MM.1S (cell line): ENCODE data around the gene WHRN.

ENCODE experiments used
- DNase-seq: peaks from one replicate; pipeline ENCODE4 v3.0.0-alpha.2; 2015
- H2AFZ ChIP-seq: fragments of 300-600 bp; sonication (generic); 2 replicates; pipeline ENCODE4 v1.6.0; 2016; ENCODE audit warnings: antibody characterized with exemption, low read length
- H3F3A ChIP-seq: fragments of 300-600 bp; sonication (generic); 2 replicates; pipeline ENCODE4 v1.6.1; 2016; ENCODE audit warnings: mild to moderate bottlenecking, antibody characterized with exemption, low read length, moderate library complexity, mixed read lengths; ENCODE audit not compliant: insufficient read depth
- H3K27ac ChIP-seq: fragments of 300-600 bp; sonication (generic); 2 replicates; pipeline ENCODE4 v1.5.1; 2016; ENCODE audit warnings: mild to moderate bottlenecking, low read length
- H3K27me3 ChIP-seq: fragments of 300-600 bp; sonication (generic); replicated peaks from 2 replicates; pipeline ENCODE4 v1.6.0; 2016; ENCODE audit warnings: low read length; ENCODE audit not compliant: insufficient read depth
- H3K36me3 ChIP-seq: fragments of 300-600 bp; sonication (generic); replicated peaks from 2 replicates; pipeline ENCODE4 v1.6.1; 2016; ENCODE audit warnings: mild to moderate bottlenecking, low read length, mixed read lengths; ENCODE audit not compliant: insufficient read depth
- H3K4me1 ChIP-seq: fragments of 300-600 bp; sonication (generic); 2 replicates; pipeline ENCODE4 v1.6.1; 2016; ENCODE audit warnings: low read length, mixed read lengths
- H3K4me2 ChIP-seq: fragments of 300-600 bp; sonication (generic); 2 replicates; pipeline ENCODE4 v1.6.0; 2016; ENCODE audit warnings: low read depth, low read length
- H3K4me3 ChIP-seq: fragments of 300-600 bp; sonication (generic); 2 replicates; pipeline ENCODE4 v1.5.1; 2016; ENCODE audit warnings: low read length, mixed read lengths
- H3K79me2 ChIP-seq: fragments of 300-600 bp; sonication (generic); 2 replicates; pipeline ENCODE4 v1.6.1; 2016; ENCODE audit warnings: mixed run types, low read length, mixed read lengths
- H3K9ac ChIP-seq: fragments of 300-600 bp; sonication (generic); 2 replicates; pipeline ENCODE4 v1.6.1; 2016; ENCODE audit warnings: low read length, mixed read lengths
- H3K9me2 ChIP-seq: fragments of 300-600 bp; sonication (generic); replicated peaks from 2 replicates; pipeline ENCODE4 v1.6.1; 2016; ENCODE audit warnings: mild to moderate bottlenecking, low read length, mixed read lengths; ENCODE audit not compliant: insufficient read depth
- H3K9me3 ChIP-seq: fragments of 300-600 bp; sonication (generic); replicated peaks from 2 replicates; pipeline ENCODE4 v1.6.1; 2016; ENCODE audit warnings: mild to moderate bottlenecking, low read length, mixed read lengths; ENCODE audit not compliant: insufficient read depth
- H4K20me1 ChIP-seq: fragments of 300-600 bp; sonication (generic); 2 replicates; pipeline ENCODE4 v1.6.1; 2016; ENCODE audit warnings: mild to moderate bottlenecking, low read length, moderate library complexity, mixed read lengths; ENCODE audit not compliant: insufficient read depth
- CTCF ChIP-seq: fragments of 300-600 bp; sonication (generic); IDR thresholded peaks from 2 replicates; pipeline ENCODE4 v1.5.1; 2016; ENCODE audit warnings: antibody characterized with exemption, low read length, mixed read lengths
- EZH2 ChIP-seq: fragments of 300-600 bp; sonication (generic); optimal IDR thresholded peaks from 2 replicates; pipeline ENCODE3; 2017; ENCODE audit warnings: low read depth, mild to moderate bottlenecking, antibody characterized with exemption, low read length, mixed read lengths
- EZH2phosphoT487 ChIP-seq: fragments of 300-600 bp; sonication (generic); IDR thresholded peaks from 2 replicates; pipeline ENCODE4 v1.6.1; 2018; ENCODE audit warnings: antibody characterized with exemption, low read length

Gene WHRN

GRCh38 chr9:114369216-114370130 lies 135.8 kb downstream of the WHRN start:
- no peaks in the 10 kb centered on the region for H3K27me3 ChIP-seq
- no peak overlapping the region for H3K4me3 ChIP-seq
- peaks cover 96% of the 10 kb centered on the region for H3K4me1 ChIP-seq
- H3K9ac ChIP-seq = no peak overlapping the region
- no peaks in the 10 kb centered on the region for H3K9me3 ChIP-seq
- no peaks in the 10 kb centered on the region for H3K9me2 ChIP-seq
- no peak for DNase-seq
- H4K20me1 ChIP-seq = no peaks in the 10 kb centered on the region
- peaks cover 13% of the 10 kb centered on the region; the same call in 1 of the 2 replicates for H3K36me3 ChIP-seq
- H2AFZ ChIP-seq = no peak overlapping the region
- H3F3A ChIP-seq = peaks cover 69% of the 10 kb centered on the region
- H3K4me2 ChIP-seq = 0 out of 2 replicates have a peak overlapping the region, but pooled peaks have one; percentile 4
- H3K79me2 ChIP-seq = peaks cover 64% of the 10 kb centered on the region
- peak overlapping the region; percentile 51; the same call in 1 of the 2 replicates for H3K27ac ChIP-seq
- TF ChIP-seq EZH2 (no peak), EZH2phosphoT487 (no peak), CTCF (no peak)

GRCh38 chr9:114367772-114368569 lies 137.3 kb downstream of the WHRN start:
- no peak overlapping the region for H2AFZ ChIP-seq
- H3K9ac ChIP-seq = peak overlapping the region; percentile 67
- H3F3A ChIP-seq = peaks cover 54% of the 10 kb centered on the region
- peaks cover 69% of the 10 kb centered on the region for H3K79me2 ChIP-seq
- H3K4me2 ChIP-seq = peak overlapping the region; percentile 48; the same call in 1 of the 2 replicates
- TF ChIP-seq EZH2 (no peak), EZH2phosphoT487 (no peak), CTCF (no peak)
- H3K36me3 ChIP-seq = peaks cover 17% of the 10 kb centered on the region; the same call in 1 of the 2 replicates
- H3K27me3 ChIP-seq = no peaks in the 10 kb centered on the region
- peak overlapping the region; percentile 97 for H3K27ac ChIP-seq
- no peaks in the 10 kb centered on the region for H3K9me2 ChIP-seq
- H4K20me1 ChIP-seq = no peaks in the 10 kb centered on the region
- 0 out of 2 replicates have a peak overlapping the region, but pooled peaks have one; percentile 11 for H3K4me3 ChIP-seq
- H3K4me1 ChIP-seq = peaks cover 94% of the 10 kb centered on the region
- DNase-seq = no peak
- no peaks in the 10 kb centered on the region for H3K9me3 ChIP-seq

GRCh38 chr9:114367366-114367765 lies 137.9 kb downstream of the WHRN start:
- no peak for TF ChIP-seq EZH2
- TF ChIP-seq CTCF = no peak
- no peak for TF ChIP-seq EZH2phosphoT487
- Histone ChIP-seq H3F3A (peaks cover 48% of the 10 kb centered on the region), H4K20me1 (no peaks in the 10 kb centered on the region)

More at GRCh38 chr9:114367366-114367765, 137.9 kb downstream of the WHRN start:
- no peaks in the 10 kb centered on the region for H3K9me3 ChIP-seq
- H3K4me2 ChIP-seq = peak overlapping the region; percentile 48; the same call in 1 of the 2 replicates
- peaks cover 72% of the 10 kb centered on the region for H3K79me2 ChIP-seq
- peaks cover 89% of the 10 kb centered on the region for H3K4me1 ChIP-seq
- peak overlapping the region; percentile 97 for H3K27ac ChIP-seq
- H3K27me3 ChIP-seq = no peaks in the 10 kb centered on the region
- no peak overlapping the region for H2AFZ ChIP-seq
- H3K36me3 ChIP-seq = peaks cover 20% of the 10 kb centered on the region; the same call in 1 of the 2 replicates
- no peak for DNase-seq
- H3K4me3 ChIP-seq = peak overlapping the region; percentile 11; the same call in 1 of the 2 replicates
- peak overlapping the region; percentile 67 for H3K9ac ChIP-seq
- no peaks in the 10 kb centered on the region for H3K9me2 ChIP-seq
